GM20000 (cell line): ENCODE results near the gene MX1.

Source experiments
- DNase-seq: peaks from one replicate; pipeline ENCODE4 v3.0.0; 2012; ENCODE audit warnings: low spot score
- TF ChIP-seq, protein P1 (sequence below): IDR thresholded peaks from 2 replicates; pipeline ENCODE4 v1.5.1; 2012; ENCODE audit warnings: mild to moderate bottlenecking, control low read depth; ENCODE audit errors: extremely low read depth, missing control alignments

The MX1 gene

DNA sequence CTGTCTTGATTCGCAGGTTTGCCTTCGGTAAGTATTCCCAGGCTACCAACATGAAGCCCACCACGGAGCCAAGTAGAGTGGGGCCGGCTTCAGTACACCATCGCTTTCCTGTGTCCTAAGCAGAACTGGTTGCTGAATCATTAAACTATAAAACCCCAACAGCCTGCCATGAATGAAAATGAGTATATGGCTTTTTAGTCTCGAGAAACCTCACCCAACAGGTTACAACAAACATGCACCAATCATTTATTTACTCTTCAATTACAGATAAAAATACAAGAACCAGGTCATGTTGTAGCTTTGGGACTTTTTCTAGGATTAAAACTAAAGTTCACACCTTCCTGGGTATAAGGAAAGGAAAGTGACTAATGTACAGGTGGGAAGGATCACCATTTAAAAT, 74.3 kb downstream of the MX1 start:
- TF ChIP-seq, protein P1, sequence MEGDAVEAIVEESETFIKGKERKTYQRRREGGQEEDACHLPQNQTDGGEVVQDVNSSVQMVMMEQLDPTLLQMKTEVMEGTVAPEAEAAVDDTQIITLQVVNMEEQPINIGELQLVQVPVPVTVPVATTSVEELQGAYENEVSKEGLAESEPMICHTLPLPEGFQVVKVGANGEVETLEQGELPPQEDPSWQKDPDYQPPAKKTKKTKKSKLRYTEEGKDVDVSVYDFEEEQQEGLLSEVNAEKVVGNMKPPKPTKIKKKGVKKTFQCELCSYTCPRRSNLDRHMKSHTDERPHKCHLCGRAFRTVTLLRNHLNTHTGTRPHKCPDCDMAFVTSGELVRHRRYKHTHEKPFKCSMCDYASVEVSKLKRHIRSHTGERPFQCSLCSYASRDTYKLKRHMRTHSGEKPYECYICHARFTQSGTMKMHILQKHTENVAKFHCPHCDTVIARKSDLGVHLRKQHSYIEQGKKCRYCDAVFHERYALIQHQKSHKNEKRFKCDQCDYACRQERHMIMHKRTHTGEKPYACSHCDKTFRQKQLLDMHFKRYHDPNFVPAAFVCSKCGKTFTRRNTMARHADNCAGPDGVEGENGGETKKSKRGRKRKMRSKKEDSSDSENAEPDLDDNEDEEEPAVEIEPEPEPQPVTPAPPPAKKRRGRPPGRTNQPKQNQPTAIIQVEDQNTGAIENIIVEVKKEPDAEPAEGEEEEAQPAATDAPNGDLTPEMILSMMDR: no peak
- DNase-seq: no peak

GRCh38 chr21:41500931-41501381, 74.9 kb downstream of the MX1 start:
- no peak for DNase-seq
- TF ChIP-seq, protein P1: no peak

GRCh38 chr21:41501919-41502318, 75.9 kb downstream of the MX1 start:
- TF ChIP-seq, protein P1: no peak
- no peak for DNase-seq

DNA sequence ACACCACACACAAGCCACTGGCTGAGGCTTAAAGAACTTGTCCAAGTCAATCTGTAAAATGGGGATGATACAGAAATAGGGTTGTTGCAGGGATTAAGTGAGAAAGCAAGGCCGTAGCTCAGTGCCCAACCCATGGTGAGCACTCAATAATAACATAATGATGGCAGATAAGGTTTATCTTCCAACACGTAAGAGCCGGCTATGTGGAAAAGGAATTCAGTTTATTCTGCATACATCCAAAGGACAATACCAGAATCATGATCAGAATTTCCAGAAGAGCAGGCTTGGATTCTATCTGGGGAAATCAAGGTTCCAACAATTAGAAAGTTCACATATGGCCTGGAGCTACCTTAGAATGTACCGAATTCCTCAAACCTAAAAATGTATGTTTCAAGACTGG, 77.3 kb downstream of the MX1 start:
- no peak for DNase-seq
- TF ChIP-seq, protein P1: no peak

- TF ChIP-seq, protein P1: no peak
- no peak for DNase-seq
Observed at GRCh38 chr21:41504030-41504429, 78.0 kb downstream of the MX1 start.

GRCh38 chr21:41506005-41506594, 80.1 kb downstream of the MX1 start:
- DNase-seq: no peak
- TF ChIP-seq, protein P1: no peak

- TF ChIP-seq, protein P1: no peak
- no peak for DNase-seq
Observed at GRCh38 chr21:41506611-41507520, 80.8 kb downstream of the MX1 start.
